ENCODE results near the gene CAMK2G.
"Not testable (repeated sequence)": the region's sequence is repeated elsewhere in the genome, so short reads cannot be mapped to it uniquely, and the experiment has no call there.

Gene CAMK2G

DNA sequence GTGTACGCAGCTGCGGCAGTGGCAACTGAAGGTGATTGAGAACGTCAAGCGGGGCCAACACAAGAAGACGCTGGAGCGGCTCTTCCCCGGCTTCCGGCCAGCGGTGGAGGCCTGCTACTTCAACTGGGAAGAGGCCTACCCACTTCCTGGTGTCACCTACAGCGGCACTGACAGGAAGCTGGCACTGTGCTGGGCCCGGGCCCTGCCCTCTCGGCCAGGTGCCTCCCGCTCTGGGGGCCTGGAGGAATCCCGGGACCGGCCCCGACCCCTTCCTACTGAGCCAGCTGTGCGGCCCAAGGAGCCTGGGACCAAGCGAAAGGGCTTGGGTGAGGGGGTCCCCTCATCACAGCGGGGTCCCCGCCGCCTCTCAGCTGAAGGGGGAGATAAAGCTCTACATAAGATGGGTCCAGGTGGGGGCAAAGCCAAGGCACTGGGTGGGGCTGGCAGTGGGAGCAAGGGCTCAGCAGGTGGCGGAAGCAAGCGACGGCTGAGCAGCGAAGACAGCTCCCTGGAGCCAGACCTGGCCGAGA, 82.4 kb downstream of the CAMK2G start:
- no peak for DNase-seq (ENCODE audit: low read depth)

DNA sequence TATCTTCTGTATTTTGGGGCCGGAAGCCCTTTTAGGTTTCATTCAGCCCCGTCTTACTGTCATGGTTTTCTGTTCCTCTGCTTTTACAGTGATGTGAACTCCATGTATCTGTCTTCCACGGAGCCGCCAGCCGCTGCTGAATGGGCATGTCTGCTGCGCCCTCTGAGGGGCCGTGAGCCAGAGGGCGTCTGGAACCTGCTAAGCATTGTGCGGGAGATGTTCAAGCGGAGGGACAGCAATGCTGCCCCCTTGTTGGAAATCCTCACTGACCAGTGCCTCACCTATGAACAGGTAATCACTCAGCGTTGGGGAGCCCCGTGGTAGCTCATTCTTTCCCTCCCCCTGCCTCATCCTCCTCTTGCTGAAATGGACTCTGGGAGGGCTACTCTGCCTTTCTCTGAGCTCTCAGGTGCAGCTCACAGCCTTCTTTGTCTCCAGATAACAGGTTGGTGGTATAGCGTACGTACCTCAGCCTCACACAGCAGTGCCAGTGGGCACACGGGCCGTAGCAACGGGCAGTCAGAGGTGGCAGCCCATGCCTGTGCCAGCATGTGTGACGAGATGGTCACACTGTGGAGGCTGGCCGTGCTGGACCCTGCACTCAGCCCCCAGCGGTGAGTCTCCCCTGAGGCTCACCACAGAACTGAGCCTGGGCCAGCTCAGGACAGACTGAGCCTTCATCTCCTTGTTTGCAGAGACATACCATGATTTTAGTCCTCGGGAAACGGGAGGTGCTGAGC, 83.3 kb downstream of the CAMK2G start:
- DNase-seq (ENCODE audit: low read depth), result no peak

DNA sequence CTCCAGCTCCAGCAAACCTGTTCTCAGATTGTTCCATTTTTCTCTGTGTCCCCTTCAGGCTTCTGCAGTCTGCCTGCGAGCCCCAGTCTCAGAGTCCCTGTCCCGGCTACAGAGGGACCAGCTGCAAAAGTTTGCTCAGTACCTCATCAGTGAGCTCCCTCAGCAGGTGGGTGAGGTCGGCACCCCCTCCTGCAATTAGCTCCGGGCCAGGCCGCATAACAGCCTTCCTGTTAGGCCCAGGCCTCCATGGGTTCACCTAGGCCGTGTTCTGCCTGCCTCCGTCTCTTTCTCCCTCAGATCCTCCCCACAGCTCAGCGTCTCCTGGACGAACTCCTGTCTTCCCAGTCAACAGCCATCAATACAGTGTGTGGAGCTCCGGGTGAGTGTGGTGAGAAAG, 84.7 kb downstream of the CAMK2G start:
- DNase-seq (ENCODE audit: low read depth), result no peak

DNA sequence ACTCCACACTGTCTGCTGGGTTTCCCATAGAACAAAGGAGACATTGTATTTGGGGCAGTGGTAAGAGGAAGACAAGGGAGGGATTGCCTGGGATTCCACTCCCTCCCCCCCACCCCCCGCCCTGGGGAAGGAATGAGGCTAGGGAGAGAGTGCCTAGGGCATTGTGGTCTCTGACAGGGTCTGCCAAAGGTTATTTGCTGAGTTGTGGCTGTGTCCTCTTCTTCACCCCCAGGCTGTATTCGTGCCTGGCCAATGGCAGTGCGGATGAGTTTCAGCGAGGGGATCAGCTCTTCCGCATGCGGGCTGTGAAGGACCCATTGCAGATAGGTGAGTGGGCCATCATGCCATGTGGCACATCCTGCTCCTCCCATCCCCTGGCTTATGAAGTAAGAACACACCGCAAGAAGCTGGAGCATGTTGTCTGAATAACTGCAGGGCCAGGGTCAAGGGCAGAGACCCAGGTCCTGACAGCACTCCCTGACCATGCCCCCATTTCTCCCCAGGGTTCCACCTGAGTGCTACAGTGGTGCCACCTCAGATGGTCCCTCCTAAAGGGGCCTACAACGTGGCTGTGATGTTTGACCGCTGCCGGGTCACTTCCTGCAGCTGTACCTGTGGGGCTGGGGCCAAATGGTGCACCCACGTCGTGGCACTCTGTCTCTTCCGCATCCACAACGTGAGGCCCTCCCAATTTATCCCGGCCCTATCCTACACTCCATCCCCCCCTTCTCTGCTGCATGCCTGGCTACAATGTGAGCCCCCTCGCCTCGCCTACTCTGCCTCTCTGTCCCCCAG, 85.3 kb downstream of the CAMK2G start:
- DNase-seq (ENCODE audit: low read depth), result no peak

DNA sequence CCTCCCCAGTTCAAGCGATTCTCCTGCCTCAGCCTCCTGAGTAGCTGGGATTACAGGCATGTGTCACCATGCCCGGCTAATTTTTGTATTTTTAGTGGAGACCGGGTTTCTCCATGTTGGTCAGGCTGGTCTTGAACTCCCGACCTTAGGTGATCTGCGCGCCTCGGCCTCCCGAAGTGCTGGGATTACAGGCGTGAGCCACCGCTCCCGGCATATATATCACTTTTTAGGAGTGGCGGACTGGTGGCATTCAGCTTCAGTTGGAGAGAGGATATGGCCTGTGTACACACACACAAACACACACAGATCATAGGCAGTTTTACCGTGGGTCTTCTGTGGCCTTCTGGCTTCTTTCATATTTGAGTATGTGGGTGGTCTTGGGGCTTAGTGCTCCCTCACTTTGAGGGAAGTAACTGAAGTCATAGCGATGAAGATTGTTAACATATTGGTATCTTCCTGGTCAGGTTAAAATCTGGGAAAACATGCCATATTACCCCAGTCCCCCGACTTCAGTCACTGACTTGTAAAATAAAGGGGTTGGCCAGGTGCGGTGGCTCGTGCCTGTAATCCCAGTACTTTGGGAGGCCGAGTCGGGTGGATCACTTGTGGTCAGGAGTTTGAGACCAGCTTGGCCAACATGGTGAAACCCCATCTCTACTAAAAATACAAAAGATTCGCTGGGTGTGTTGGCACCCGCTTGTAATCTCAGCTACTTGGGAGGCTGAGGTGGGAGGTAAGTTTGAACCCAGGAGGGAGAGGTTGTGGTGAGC, 87.1 kb downstream of the CAMK2G start:
- not testable (repeated sequence) for DNase-seq (ENCODE audit: low read depth)

DNA sequence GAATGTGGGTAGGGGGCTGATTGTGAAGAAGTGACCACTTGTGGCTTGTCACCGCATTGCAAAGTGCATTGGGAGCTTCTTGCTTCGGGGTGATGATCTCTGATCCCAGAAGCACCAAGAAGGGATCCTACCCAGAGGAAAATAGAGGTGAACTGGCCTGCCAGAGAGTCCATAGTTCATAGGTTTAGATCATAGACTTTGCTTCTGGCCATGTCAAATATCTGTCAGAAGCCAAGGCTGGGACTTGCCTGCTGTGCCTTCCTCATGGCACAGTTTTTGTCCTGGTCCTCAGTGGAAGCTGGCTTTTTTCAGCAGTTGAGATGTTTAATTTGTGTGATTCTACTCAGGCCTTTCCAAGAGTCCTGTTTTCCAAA, 87.9 kb downstream of the CAMK2G start:
- no peak for DNase-seq (ENCODE audit: low read depth)

DNA sequence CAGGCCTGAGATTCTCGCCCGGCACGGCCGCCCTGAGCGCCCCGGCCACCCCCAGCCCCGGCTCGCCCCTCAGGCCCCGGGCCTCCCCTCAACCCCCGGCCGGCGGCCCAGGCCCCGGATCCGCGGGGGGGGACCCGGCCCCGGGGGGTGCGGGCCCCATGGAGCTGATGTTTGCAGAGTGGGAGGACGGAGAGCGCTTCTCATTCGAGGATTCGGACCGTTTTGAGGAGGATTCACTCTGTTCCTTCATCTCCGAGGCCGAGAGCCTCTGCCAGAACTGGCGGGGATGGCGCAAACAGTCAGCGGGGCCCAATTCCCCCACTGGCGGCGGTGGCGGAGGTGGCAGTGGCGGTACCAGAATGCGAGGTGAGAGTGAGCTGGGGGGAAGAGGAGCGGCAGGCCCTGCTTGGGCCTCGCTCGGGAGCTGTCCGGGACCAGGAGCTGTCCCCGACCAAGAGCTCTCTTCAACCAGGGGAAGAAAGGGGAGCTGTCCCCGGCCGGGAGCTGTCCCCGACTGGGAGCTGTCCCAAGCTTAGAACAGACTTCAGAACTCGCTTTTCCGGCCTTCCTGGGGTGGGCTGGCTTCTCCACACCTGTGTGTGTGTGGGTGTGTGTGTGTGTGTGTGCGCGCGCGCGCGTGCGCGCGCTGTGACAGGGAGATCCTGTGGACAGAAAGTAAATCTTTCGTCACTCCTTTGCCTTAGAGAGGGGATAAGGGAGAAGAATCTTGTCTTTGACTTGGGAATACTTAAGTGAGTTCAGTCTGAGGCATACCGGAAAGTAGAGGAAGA, 88.4 kb downstream of the CAMK2G start:
- peak; percentile 57 for DNase-seq (ENCODE audit: low read depth)

DNA sequence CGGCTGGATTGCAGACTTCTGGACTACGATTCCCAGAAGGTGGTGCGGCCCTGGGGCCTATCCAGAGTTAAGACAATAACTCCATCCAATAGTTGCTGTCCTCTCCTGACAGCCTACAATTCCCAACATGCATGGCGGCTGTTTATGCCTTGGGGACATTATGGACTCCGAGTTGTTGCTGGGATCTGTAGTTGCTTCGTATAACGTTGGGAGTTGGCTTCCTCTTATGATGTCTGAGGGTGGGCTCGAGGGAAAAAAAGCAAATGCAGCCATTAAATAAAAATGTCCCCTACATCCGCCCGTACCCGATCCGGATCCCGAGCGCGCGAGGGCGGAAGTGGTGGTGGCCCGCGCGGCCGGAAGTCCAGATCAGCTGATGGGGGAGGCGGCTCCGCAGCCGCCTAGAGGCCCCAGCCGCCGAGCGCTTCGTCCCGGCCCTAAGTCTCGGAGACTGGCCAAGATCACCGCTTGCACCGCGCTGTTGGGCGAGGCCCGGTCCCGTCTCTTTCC, 89.1 kb downstream of the CAMK2G start, which contains the start of gene ZSWIM8:
TSS of gene ZSWIM8 (plus strand) at position 396 of the 510 bp plus-strand sequence. CDS start 273 bp downstream, outside the sequence.
- peak; percentile 96 for DNase-seq (ENCODE audit: low read depth)

DNA sequence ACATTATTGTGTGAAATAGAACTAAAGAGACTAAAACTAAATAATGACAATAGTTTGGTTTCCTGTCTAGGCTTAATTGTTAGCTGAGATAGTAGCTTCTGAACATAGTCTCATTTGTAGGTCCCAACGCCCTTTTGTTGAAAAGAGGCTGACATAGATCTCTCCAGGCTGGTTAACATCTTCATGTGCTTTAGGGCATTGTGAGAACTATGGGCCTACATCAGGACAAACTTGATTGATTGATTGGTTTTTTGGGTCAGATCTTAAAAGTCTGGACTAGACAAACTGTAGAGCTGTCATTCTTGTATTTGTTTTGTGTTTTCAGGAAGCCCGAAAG, 91.6 kb downstream of the CAMK2G start:
- no peak for DNase-seq (ENCODE audit: low read depth)

DNA sequence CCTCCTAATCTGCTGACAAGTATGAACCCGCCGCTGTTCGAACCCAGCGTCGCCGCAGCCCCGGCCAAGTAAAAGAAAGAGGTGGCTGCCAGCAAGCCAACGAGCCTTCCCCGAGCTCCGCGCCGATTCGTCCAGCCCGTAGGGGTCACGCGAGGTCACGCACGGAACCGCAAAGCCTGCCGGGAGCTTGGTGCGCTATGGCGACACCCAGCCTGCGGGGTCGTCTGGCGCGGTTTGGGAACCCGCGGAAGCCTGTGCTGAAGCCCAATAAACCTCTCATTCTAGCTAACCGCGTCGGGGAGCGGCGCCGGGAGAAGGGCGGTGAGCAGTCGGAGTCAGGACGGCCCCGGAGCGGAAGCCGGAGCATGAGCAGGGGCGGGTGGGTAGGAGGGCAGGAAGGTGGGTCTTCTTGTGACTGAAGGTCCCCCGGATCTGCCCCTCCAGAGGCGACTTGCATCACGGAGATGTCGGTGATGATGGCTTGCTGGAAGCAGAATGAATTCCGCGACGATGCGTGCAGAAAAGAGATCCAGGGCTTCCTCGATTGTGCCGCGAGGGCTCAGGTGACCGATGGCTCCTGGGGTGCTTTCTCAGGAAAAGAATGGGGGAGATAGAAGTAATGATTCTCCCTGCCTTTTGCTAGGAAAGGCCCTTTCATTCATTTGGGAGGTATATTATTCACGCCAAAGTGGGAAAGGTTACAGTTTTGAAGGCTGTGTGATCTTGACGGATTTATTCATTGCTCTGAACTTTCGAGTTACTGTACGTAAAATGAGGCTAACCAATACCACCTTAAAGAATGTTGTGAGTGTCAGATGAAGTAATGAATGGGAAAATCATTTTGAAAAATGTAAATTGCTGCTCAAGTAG, 92.2 kb downstream of the CAMK2G start, which contains the start of gene CHCHD1:
TSS of gene CHCHD1 (plus strand) at position 170 of the 870 bp plus-strand sequence. CDS start at position 198, 28 bp downstream.
- DNase-seq (ENCODE audit: low read depth), result peak; percentile 79

DNA sequence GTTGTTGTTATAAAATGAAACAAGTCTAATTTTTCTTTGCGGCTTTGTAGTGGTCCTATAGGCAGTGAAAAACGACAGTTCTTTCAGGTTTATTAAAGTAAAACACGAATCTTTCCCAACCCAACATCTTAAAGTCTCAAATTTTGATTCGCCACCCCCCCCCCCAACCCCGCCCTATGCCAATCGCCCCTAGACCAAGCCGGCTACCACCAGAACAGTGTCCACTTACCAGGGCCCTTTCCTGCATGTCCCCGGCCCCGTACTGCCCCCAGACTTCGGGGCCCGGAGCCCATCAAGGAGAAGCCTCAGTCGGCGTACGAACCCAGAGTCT, 92.8 kb downstream of the CAMK2G start:
- no peak for DNase-seq (ENCODE audit: low read depth)

DNA sequence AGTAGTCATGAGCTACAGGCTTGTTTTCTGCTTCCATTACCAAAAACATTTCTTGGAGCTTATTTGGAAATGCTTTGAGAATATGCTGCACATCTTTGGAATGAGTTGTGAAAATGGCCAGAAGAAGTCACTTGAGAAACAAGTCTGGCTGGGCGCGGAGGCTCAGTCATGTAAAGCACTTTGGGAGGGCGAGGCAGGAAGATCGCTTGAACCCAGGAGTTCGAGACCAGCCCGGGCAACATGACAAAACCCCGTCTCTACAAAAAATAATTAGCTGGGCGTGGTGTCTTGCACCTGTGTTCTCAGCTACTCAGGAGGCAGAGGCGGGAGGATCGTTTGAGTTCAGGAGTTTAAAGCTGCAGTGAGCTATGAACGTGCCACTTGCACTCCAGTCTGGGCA, 93.4 kb downstream of the CAMK2G start:
- no peak for DNase-seq (ENCODE audit: low read depth)

DNA sequence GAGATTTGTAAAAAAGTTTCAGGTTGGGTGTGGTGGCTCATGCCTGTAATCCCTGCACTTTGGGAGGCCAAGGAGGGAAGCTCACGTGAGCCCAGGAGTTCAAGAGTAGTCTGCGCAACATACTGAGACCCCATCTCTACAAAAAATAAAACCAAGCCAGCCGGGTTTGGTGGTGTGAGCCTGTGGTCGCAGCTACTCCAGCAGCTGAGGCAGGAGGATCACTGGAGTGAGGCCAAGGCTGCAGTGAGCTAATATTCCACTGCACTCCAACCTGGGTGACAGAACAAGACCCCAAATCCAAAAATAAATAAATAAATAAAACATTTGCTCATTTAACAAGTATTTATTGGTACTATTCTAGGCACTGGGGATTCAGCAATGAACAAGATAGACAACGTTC, 94.1 kb downstream of the CAMK2G start:
- no peak for DNase-seq (ENCODE audit: low read depth)

DNA sequence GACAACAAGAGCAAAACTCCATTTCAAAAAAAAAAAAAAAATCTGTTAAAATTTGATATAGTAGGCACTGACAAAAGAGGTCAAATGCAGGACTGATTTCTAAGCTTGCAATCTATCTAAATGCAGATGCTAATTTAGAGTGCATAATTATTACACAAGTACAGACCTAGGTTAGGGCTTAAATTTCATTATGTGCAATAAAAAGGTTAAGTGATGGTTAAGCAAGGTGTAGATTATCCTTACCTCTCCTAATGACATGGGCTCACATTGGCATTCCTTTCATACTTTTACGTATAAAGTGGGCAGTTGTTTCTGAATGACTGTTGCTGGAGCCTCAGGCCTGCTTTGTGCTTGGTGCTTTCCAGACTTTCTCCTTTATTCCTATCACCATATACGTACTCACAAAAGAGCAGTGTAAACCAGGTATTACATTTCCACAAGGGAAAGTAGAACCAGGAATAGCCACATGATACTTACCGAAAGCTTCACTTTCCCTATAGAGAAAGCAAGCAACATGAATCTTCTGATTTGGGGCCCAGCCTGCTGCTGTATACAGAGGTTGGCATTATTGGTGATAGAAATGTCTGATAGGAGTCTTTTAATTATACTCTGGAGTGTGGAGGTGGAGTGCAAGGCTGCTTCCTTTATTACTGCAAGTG, 94.7 kb downstream of the CAMK2G start:
- DNase-seq (ENCODE audit: low read depth), result no peak

DNA sequence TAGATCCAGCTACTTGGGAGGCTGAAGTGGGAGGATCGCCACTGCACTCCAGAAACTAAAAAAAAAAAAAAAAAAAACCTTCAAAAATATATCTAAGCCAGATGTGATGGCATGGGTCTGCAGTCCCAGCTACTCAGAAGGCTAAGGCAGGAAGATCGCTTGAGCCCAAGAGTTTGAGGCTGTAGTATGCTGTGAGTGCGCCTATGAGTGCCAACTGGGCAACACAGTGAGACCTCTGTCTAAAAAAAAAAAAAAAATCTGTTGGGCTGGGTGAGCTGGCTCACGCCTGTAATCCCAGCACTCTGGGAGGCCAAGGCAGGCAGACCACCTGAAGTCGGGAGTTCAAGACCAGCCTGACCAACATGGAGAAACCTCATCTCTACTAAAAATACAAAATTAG, 95.3 kb downstream of the CAMK2G start:
- no peak for DNase-seq (ENCODE audit: low read depth)

DNA sequence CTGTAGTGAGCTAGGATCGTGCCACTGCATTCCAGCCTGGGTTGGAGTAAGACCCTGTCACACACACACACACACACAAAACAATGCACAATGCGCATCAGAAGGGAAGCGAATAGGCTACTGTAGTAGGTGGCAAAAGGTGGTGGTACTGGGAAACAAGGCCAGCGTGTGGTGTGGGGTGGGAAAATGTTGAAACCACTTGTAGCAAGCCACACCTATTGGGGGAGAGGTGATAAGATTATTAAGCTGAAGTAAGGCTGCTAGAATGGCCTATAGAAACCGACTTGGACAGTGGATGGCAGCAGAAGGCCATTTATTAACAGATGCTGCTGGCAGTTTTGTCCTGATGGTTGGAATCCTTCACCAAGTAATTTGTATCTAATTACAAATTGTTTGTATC, 99.7 kb downstream of the CAMK2G start:
- DNase-seq (ENCODE audit: low read depth), result peak; percentile 42

DNA sequence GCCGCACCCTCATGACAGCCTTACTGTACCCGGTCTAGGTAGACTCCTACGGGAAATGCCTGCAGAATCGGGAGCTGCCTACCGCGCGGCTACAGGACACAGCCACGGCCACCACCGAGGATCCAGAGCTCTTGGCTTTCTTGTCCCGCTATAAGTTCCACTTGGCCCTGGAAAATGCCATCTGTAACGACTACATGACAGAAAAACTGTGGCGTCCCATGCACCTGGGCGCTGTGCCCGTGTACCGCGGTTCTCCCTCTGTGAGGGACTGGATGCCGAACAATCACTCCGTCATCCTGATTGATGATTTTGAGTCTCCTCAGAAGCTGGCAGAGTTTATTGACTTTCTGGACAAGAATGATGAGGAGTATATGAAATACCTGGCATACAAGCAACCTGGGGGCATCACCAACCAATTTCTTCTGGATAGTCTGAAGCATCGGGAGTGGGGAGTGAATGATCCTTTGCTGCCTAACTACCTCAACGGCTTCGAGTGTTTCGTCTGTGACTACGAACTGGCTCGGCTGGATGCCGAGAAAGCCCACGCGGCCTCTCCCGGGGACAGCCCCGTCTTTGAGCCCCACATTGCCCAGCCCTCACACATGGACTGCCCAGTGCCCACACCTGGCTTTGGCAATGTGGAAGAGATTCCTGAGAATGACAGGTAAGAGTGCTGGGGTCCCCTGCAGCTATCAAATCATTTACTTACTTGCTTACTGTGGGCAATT, 101.0 kb downstream of the CAMK2G start:
- no peak for DNase-seq (ENCODE audit: low read depth)

DNA sequence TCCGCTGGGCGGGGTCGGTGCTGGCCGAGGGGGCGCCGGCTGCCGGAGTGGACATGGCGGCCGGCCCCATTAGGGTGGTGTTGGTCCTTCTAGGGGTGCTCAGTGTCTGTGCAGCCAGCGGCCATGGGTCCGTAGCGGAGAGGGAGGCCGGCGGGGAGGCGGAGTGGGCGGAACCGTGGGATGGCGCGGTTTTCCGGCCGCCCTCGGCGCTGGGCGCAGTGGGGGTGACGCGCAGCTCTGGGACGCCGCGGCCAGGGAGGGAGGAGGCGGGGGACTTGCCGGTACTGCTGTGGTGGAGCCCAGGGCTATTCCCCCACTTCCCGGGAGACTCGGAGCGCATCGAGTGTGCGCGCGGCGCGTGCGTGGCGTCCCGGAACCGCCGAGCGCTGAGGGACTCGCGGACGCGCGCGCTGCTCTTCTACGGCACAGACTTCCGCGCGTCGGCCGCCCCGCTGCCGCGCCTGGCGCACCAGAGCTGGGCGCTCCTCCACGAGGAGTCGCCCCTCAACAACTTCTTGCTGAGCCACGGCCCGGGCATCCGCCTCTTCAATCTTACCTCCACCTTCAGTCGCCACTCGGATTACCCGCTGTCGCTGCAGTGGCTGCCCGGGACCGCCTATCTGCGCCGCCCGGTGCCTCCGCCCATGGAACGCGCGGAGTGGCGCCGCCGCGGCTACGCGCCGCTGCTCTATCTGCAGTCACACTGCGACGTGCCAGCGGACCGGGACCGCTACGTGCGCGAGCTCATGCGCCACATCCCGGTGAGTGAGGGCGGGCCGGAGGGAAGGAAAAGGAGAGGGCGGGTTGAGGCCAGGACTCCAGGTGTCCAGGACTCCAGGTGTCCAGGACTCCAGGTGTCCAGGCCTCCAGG, 101.8 kb downstream of the CAMK2G start:
- peak; percentile 81 for DNase-seq (ENCODE audit: low read depth)
